ENCODE data around the gene GNG5. TPM values are rescaled to one million over a fixed set of nuclear protein-coding genes. Genes with fewer than 3 reads are reported as not detected.
A peak's percentile ranks its signal among the peaks of the same experiment; 100 is the strongest.

The GNG5 gene
- 10 to 100 TPM; 37.7 to 78.9 (median 58.6) TPM for total RNA-seq

- intact Hi-C loops (cut with DNase I; ENCODE audit: low total_unique reads), result no loop called here
- peak within 1 kb of the TSS; percentile 69 for H3K4me3 ChIP-seq (ENCODE audit: low read depth, poor library complexity, severe bottlenecking)
- WGBS, 2 donors, result 0% methylated on average over 32 to 52 of the region's 60 CpGs
- TF ChIP-seq POLR2A (IDR thresholded peaks at IDR 0.05), result no peak
- no peak for TF ChIP-seq CTCF (IDR thresholded peaks at IDR 0.05)
- DNase-seq (ENCODE audit: low spot score in 2 of 2), result peak; percentile 97 to 100
These were observed at the start of gene GNG5, which contains the start of gene SPATA1 for GRCh38 chr1:84506002-84506728. TSS of gene GNG5 (minus strand) at chr1:84506581. CDS start at chr1:84506091, 490 bp downstream. TSS of gene SPATA1 (plus strand) at chr1:84506386. CDS start at chr1:84516360, 9,974 bp downstream.

GRCh38 chr1:84550826-84551225, 44.4 kb upstream of the GNG5 start:
- intact Hi-C loops (cut with DNase I; ENCODE audit: low total_unique reads), result no loop called here
- no peak for TF ChIP-seq POLR2A (IDR thresholded peaks at IDR 0.05)
- no peak for TF ChIP-seq CTCF (IDR thresholded peaks at IDR 0.05)
- no peak overlapping the region for H3K4me3 ChIP-seq (ENCODE audit: low read depth, poor library complexity, severe bottlenecking)
- DNase-seq (ENCODE audit: low spot score in 2 of 2), result no peak
- 64 to 65% methylated on average over 2 of the region's 2 CpGs for WGBS, 2 donors

- H3K4me3 ChIP-seq (ENCODE audit: low read depth, poor library complexity, severe bottlenecking), result no peak overlapping the region
- intact Hi-C loops (cut with DNase I; ENCODE audit: low total_unique reads), result no loop called here
- 92 to 94% methylated on average over 4 of the region's 4 CpGs for WGBS, 2 donors
- TF ChIP-seq POLR2A (IDR thresholded peaks at IDR 0.05) (no peak), CTCF (IDR thresholded peaks at IDR 0.05) (no peak)
- no peak for DNase-seq (ENCODE audit: low spot score in 2 of 2)
These were observed 35.3 kb upstream of the GNG5 start for GRCh38 chr1:84541679-84542078.

GRCh38 chr1:84540759-84541158, 34.4 kb upstream of the GNG5 start:
- DNase-seq (ENCODE audit: low spot score in 2 of 2), result no peak
- TF ChIP-seq CTCF (IDR thresholded peaks at IDR 0.05) (no peak), POLR2A (IDR thresholded peaks at IDR 0.05) (no peak)
- 25 to 26% methylated on average over 1 of the region's 1 CpG for WGBS, 2 donors
- no peak overlapping the region for H3K4me3 ChIP-seq (ENCODE audit: low read depth, poor library complexity, severe bottlenecking)
- intact Hi-C loops (cut with DNase I; ENCODE audit: low total_unique reads), result no loop called here

- no peak for DNase-seq (ENCODE audit: low spot score in 2 of 2)
- no peak overlapping the region for H3K4me3 ChIP-seq (ENCODE audit: low read depth, poor library complexity, severe bottlenecking)
- 78 to 90% methylated on average over 3 of the region's 3 CpGs for WGBS, 2 donors
- TF ChIP-seq POLR2A (IDR thresholded peaks at IDR 0.05), result no peak
- TF ChIP-seq CTCF (IDR thresholded peaks at IDR 0.05), result no peak
- intact Hi-C loops (cut with DNase I; ENCODE audit: low total_unique reads), result no loop called here
These were observed 33.6 kb upstream of the GNG5 start for GRCh38 chr1:84539972-84540371.

GRCh38 chr1:84538599-84538998, 32.2 kb upstream of the GNG5 start:
- intact Hi-C loops (cut with DNase I; ENCODE audit: low total_unique reads), result no loop called here
- no peak for DNase-seq (ENCODE audit: low spot score in 2 of 2)
- no peak overlapping the region for H3K4me3 ChIP-seq (ENCODE audit: low read depth, poor library complexity, severe bottlenecking)
- TF ChIP-seq POLR2A (IDR thresholded peaks at IDR 0.05) (no peak), CTCF (IDR thresholded peaks at IDR 0.05) (no peak)
